Measurements from ENCODE around the gene ZNF580. TPM values are rescaled to one million over a fixed set of nuclear protein-coding genes. Genes with fewer than 3 reads are reported as not detected.
A peak's percentile ranks its signal among the peaks of the same experiment; 100 is the strongest.

The ZNF580 gene
- total and polyA plus RNA-seq, 2 of the 13 experiments (the other 11 are each of a cell fraction or from before 2014, with no cell fraction given), result 4.4 to 6.0 TPM

- TF ChIP-seq KLF16 (CRISPR knock-in tag; IDR thresholded peaks at IDR 0.05) (no peak), ZNF800 (CRISPR knock-in tag; IDR thresholded peaks at IDR 0.05) (no peak), RFXAP (CRISPR knock-in tag; IDR thresholded peaks at IDR 0.05; ENCODE audit: borderline replicate concordance) (peak; percentile 96), ATRX (CRISPR knock-in tag; IDR thresholded peaks at IDR 0.05; ENCODE audit: borderline replicate concordance) (no peak), ZNF18 (CRISPR knock-in tag; IDR thresholded peaks at IDR 0.05; ENCODE audit: insufficient replicate concordance) (no peak), PHF8 (CRISPR knock-in tag; IDR thresholded peaks at IDR 0.05) (no peak), ZNF784 (CRISPR knock-in tag; IDR thresholded peaks at IDR 0.05; ENCODE audit: borderline replicate concordance) (no peak), ZNF326 (CRISPR knock-in tag; IDR thresholded peaks at IDR 0.05; ENCODE audit: borderline replicate concordance) (no peak), IRF1 (CRISPR knock-in tag; IDR thresholded peaks at IDR 0.05; ENCODE audit: low read depth) (no peak), ZNF747 (CRISPR knock-in tag; IDR thresholded peaks at IDR 0.05; ENCODE audit: borderline replicate concordance) (0 out of 2 replicates have a peak, but pooled peaks have one; percentile 31), ZNF766 (CRISPR knock-in tag; IDR thresholded peaks at IDR 0.05; ENCODE audit: borderline replicate concordance) (no peak), CREB1 (IDR thresholded peaks at IDR 0.05) (no peak), CREB1 (CRISPR knock-in tag; IDR thresholded peaks at IDR 0.05) (0 out of 2 replicates have a peak, but pooled peaks have one; percentile 16), KDM3A (CRISPR knock-in tag; IDR thresholded peaks at IDR 0.05; ENCODE audit: low read depth) (no peak), ZNF713 (CRISPR knock-in tag; IDR thresholded peaks at IDR 0.05) (no peak), POGK (CRISPR knock-in tag; conservative IDR thresholded peaks at IDR 0.05) (0 out of 2 replicates have a peak, but pooled peaks have one; percentile 33), NFKB2 (CRISPR knock-in tag; IDR thresholded peaks at IDR 0.05; ENCODE audit: borderline replicate concordance) (no peak), GABPA (IDR thresholded peaks at IDR 0.05; ENCODE audit: low read depth, low read length) (no peak), GABPA (CRISPR knock-in tag; IDR thresholded peaks at IDR 0.05; ENCODE audit: low read depth) (peak; percentile 57), YEATS2 (CRISPR knock-in tag; IDR thresholded peaks at IDR 0.05; ENCODE audit: borderline replicate concordance) (peak; percentile 60; the same call in 1 of the 2 replicates), RBFOX2 (IDR thresholded peaks at IDR 0.05; ENCODE audit: low read depth, low read length) (peak; percentile 60; the same call in 1 of the 2 replicates), CCAR2 (optimal IDR thresholded peaks at IDR 0.05; ENCODE audit: low read depth, low read length) (peak; percentile 19), GZF1 (CRISPR knock-in tag; IDR thresholded peaks at IDR 0.05) (no peak)
Observed at GRCh38 chr19:55605637-55606470, 34.9 kb upstream of the ZNF580 start, which contains the start of gene ZNF865 (continued).
